A549 (cell line): ENCODE data around the gene SGPL1. TPM values are rescaled to one million over a fixed set of nuclear protein-coding genes. Genes with fewer than 3 reads are reported as not detected.

Experiments
- ATAC-seq, 2 experiments: fragments of 200-7000 bp in 1 of 2; fragments of >200 bp in 1 of 2; cut with Nextera tagmentation in 1 of 2; cut with Tn5 transposase in 1 of 2; 3 replicates each; pipeline versions ENCODE4 v1.8.0 to v1.9.1; 2018 to 2020; ENCODE audit warnings: mild to moderate bottlenecking in 1 of 2, moderate library complexity in 1 of 2
- CTCF ChIA-PET: fragments of 300-600 bp; sonication (Branson Sonifier 250); formaldehyde crosslinking; extraction: SDS; loops from one replicate; lab custom pipeline; 2021; ENCODE audit warnings: antibody characterized with exemption, inconsistent platforms; lab: Yijun Ruan, JAX
- POLR2A ChIA-PET: fragments of 350-600 bp; formaldehyde crosslinking; extraction: SDS; loops from one replicate; lab custom pipeline; 2021; ENCODE audit warnings: antibody characterized with exemption, inconsistent platforms; lab: Yijun Ruan, JAX
- DNase-seq, 2 experiments: peaks; one replicate each; pipeline versions ENCODE4 v3.0.0 to v3.0.0-alpha.2; 2011 to 2016; ENCODE audit warnings: low read depth in 1 of 2, low spot score in 1 of 2
- FAIRE-seq: peaks from 2 replicates; lab custom pipeline; 2011; peaks lifted over from hg19 to GRCh38; lab: Jason Lieb, UNC
- H3K27ac ChIP-seq, 2 experiments: fragments of >200 bp; sonication (Bioruptor Twin); formaldehyde crosslinking; 3 replicates each; pipeline ENCODE4 v1.5.1; 2016 to 2017
- H3K4me1 ChIP-seq: fragments of >200 bp; sonication (Bioruptor Twin); formaldehyde crosslinking; 3 replicates; pipeline ENCODE4 v1.6.1; 2016
- H3K4me2 ChIP-seq: fragments of >200 bp; sonication (Bioruptor Twin); formaldehyde crosslinking; 3 replicates; pipeline ENCODE4 v1.6.1; 2016
- H3K4me3 ChIP-seq: fragments of >200 bp; sonication (Bioruptor Twin); formaldehyde crosslinking; 3 replicates; pipeline ENCODE4 v1.5.1; 2016
- H3K9me3 ChIP-seq: fragments of >200 bp; sonication (Bioruptor Twin); formaldehyde crosslinking; 3 replicates; pipeline ENCODE4 v1.6.1; 2016
- BHLHE40 ChIP-seq: IDR thresholded peaks from 2 replicates; pipeline ENCODE4 v1.6.1; 2012; ENCODE audit warnings: low read depth, low read length, inconsistent platforms
- CBX2 ChIP-seq: fragments of 200-600 bp; sonication (generic); IDR thresholded peaks from 2 replicates; pipeline ENCODE4 v1.6.1; 2016; ENCODE audit warnings: low read depth, mild to moderate bottlenecking, borderline replicate concordance
- CBX8 ChIP-seq: fragments of 200-600 bp; sonication (generic); IDR thresholded peaks from 2 replicates; pipeline ENCODE4 v1.6.1; 2016
- CEBPB ChIP-seq, 2 experiments: fragments of >200 bp in 1 of 2; sonication (Bioruptor Twin) in 1 of 2; formaldehyde crosslinking in 1 of 2; IDR thresholded peaks; 2 replicates each; pipeline ENCODE4 v1.6.1; 2012 to 2016
- CHD4 ChIP-seq: fragments of 200-600 bp; sonication (generic); IDR thresholded peaks from 2 replicates; pipeline ENCODE4 v1.6.1; 2016; ENCODE audit warnings: antibody characterized with exemption, mild to moderate bottlenecking, borderline replicate concordance
- CTCF ChIP-seq: fragments of >200 bp; sonication (Bioruptor Twin); formaldehyde crosslinking; IDR thresholded peaks from 3 replicates; pipeline ENCODE4 v1.5.1; 2016
- ELK1 ChIP-seq: fragments of 150-350 bp; IDR thresholded peaks from 2 replicates; pipeline ENCODE4 v1.6.1; 2014; ENCODE audit warnings: low read depth, mild to moderate bottlenecking, low read length
- FOSL2 ChIP-seq, 2 experiments: fragments of 450-650 bp in 1 of 2; fragments of >200 bp in 1 of 2; sonication (Bioruptor Twin) in 1 of 2; formaldehyde crosslinking; IDR thresholded peaks; 2 replicates each; pipeline versions ENCODE4 v1.5.0 to v1.6.1; 2016 to 2020; ENCODE audit warnings: mild to moderate bottlenecking in 1 of 2, moderate library complexity in 1 of 2
- HES2 ChIP-seq: fragments of >200 bp; sonication (Bioruptor Twin); formaldehyde crosslinking; IDR thresholded peaks from 2 replicates; pipeline ENCODE4 v1.6.1; 2016
- HEYL ChIP-seq: fragments of 250-450 bp; sonication (Bioruptor Pico); IDR thresholded peaks from 2 replicates; pipeline ENCODE4 v1.8.0; 2021; ENCODE audit warnings: mild to moderate bottlenecking, moderate library complexity
- HMGXB4 ChIP-seq: fragments of 250-450 bp; sonication (Bioruptor Pico); IDR thresholded peaks from 2 replicates; pipeline ENCODE4 v1.5.0; 2021; ENCODE audit warnings: mild to moderate bottlenecking, moderate library complexity, borderline replicate concordance
- HOXA7 ChIP-seq: fragments of 250-450 bp; sonication (Bioruptor Pico); IDR thresholded peaks from 2 replicates; pipeline ENCODE4 v1.5.0; 2020; ENCODE audit warnings: mild to moderate bottlenecking, moderate library complexity
- HOXB5 ChIP-seq: fragments of 250-450 bp; sonication (Bioruptor Pico); IDR thresholded peaks from 2 replicates; pipeline ENCODE4 v1.5.0; 2020; ENCODE audit warnings: mild to moderate bottlenecking, moderate library complexity
- JUN ChIP-seq, 2 experiments: fragments of >200 bp; sonication (Bioruptor Twin); formaldehyde crosslinking; IDR thresholded peaks; 2 replicates in 1 of 2; 3 replicates in 1 of 2; pipeline ENCODE4 v1.6.1; 2016 to 2017
- JUNB ChIP-seq: fragments of >200 bp; sonication (Bioruptor Twin); formaldehyde crosslinking; IDR thresholded peaks from 2 replicates; pipeline ENCODE4 v1.6.1; 2016
- KDM1A ChIP-seq: fragments of 200-600 bp; sonication (generic); IDR thresholded peaks from 2 replicates; pipeline ENCODE4 v1.6.1; 2016; ENCODE audit warnings: low read depth, mild to moderate bottlenecking
- MAFK ChIP-seq: fragments of 450-650 bp; IDR thresholded peaks from 2 replicates; pipeline ENCODE4 v1.6.1; 2014; ENCODE audit not compliant: partially characterized antibody
- MYC ChIP-seq: IDR thresholded peaks from 2 replicates; pipeline ENCODE4 v1.6.1; 2012; ENCODE audit warnings: mild to moderate bottlenecking, inconsistent platforms, low read length, improper control_type of control experiment, borderline replicate concordance
- NPAS2 ChIP-seq: fragments of 250-450 bp; sonication (Bioruptor Pico); IDR thresholded peaks from 2 replicates; pipeline ENCODE4 v1.8.0; 2022; ENCODE audit warnings: mild to moderate bottlenecking, moderate library complexity, borderline replicate concordance
- NR3C1 ChIP-seq: fragments of >200 bp; sonication (Bioruptor Twin); formaldehyde crosslinking; IDR thresholded peaks from 3 replicates; pipeline ENCODE4 v1.6.1; 2017
- PBX3 ChIP-seq: IDR thresholded peaks from 2 replicates; pipeline ENCODE4 v1.6.1; 2012
- RCOR1 ChIP-seq: fragments of 150-350 bp; IDR thresholded peaks from 2 replicates; pipeline ENCODE4 v1.6.1; 2014; ENCODE audit warnings: antibody characterized with exemption, low read length, low read depth
- SREBF2 ChIP-seq: fragments of 450-650 bp; IDR thresholded peaks from 2 replicates; pipeline ENCODE4 v1.6.1; 2014; ENCODE audit warnings: mild to moderate bottlenecking, moderate library complexity
- TFCP2L1 ChIP-seq: fragments of 250-450 bp; sonication (Bioruptor Pico); IDR thresholded peaks from 2 replicates; pipeline ENCODE4 v1.5.0; 2021; ENCODE audit warnings: mild to moderate bottlenecking
- TP53 ChIP-seq: fragments of 250-450 bp; sonication (Bioruptor Pico); IDR thresholded peaks from 2 replicates; pipeline ENCODE4 v1.5.0; 2021; ENCODE audit warnings: mild to moderate bottlenecking, moderate library complexity
- ZFP36 ChIP-seq: fragments of 450-650 bp; IDR thresholded peaks from 2 replicates; pipeline ENCODE4 v1.6.1; 2014; ENCODE audit warnings: borderline replicate concordance; ENCODE audit not compliant: partially characterized antibody
- ZNF302 ChIP-seq: fragments of 250-450 bp; sonication (Bioruptor Pico); IDR thresholded peaks from 2 replicates; pipeline ENCODE4 v1.9.0; 2021; ENCODE audit warnings: inconsistent platforms, mild to moderate bottlenecking, moderate library complexity
- WGBS: methylation state at CpG from one replicate; pipeline ENCODE4 v1.1.6; 2017; ENCODE audit errors: missing lambda C conversion rate; 5-methylcytosine and 5-hydroxymethylcytosine counted together
- polyA plus RNA-seq, 4 experiments: library from polyadenylated mRNA; depleted of rRNA in 3 of 4; stranded (reverse); fragments of >200 nt; fragmentation: RNase III in 1 of 4; extraction: RNeasy Plus Mini Kit Qiagen cat#74134 plus additional on column Dnase treatment in 1 of 4; gene quantifications; 2 replicates in 3 of 4; 3 replicates in 1 of 4; pipeline ENCODE4 v1.2.3, GENCODE V29; 2011 to 2017

SGPL1 gene
- polyA plus RNA-seq, 2 of the 4 experiments (the other 2 are of a cell fraction): 32.2 to 49.8 TPM

- ChIA-PET CTCF (interaction anchor here (1.0 to 1.2 kb wide), 2 partner anchors 13 to 21 kb away, joined by 3 to 6 read pairs; no protein-coding TSS in a partner anchor), POLR2A (no interaction called here)
- no peak for DNase-seq
- H3K9me3 ChIP-seq: no peaks in the 10 kb centered on the region
- TF ChIP-seq MAFK: no peak
- no peak for TF ChIP-seq ELK1
- TF ChIP-seq ZNF302: no peak
- TF ChIP-seq SREBF2: no peak
- no peak for TF ChIP-seq HOXB5 (CRISPR knock-in tag)
- TF ChIP-seq JUN (IDR thresholded peaks at IDR 0.05): no peak
- TF ChIP-seq CEBPB (IDR thresholded peaks at IDR 0.05): no peak
- TF ChIP-seq KDM1A: no peak
- no peak for TF ChIP-seq HOXA7
- no peak for TF ChIP-seq BHLHE40
- TF ChIP-seq, all 56 proteins: peak for 0
- Histone ChIP-seq H3K27ac (no peak overlapping the region), H3K4me2 (no peak overlapping the region), H3K4me1 (no peaks in the 10 kb centered on the region), H3K4me3 (no peak overlapping the region)
- WGBS: 67% methylated on average over 16 of the region's 16 CpGs
- ATAC-seq: no peak
- no peak for FAIRE-seq
Measured at GRCh38 chr10:70779511-70780369, 36.0 kb upstream of the SGPL1 start.

- TF ChIP-seq HMGXB4 (CRISPR knock-in tag) (no peak), TP53 (no peak), NR3C1 (no peak), CEBPB (IDR thresholded peaks at IDR 0.05) (no peak), MYC (no peak), CBX8 (no peak), CHD4 (no peak), ELK1 (no peak), CBX2 (no peak), RCOR1 (no peak), ZFP36 (no peak), HOXA7 (no peak)
- no peak for DNase-seq
- Histone ChIP-seq H3K4me1 (no peaks in the 10 kb centered on the region), H3K4me3 (no peak overlapping the region), H3K9me3 (no peaks in the 10 kb centered on the region), H3K27ac (no peak overlapping the region), H3K4me2 (no peak overlapping the region)
- no peak for ATAC-seq
- no peak for FAIRE-seq
- WGBS: 81% methylated on average over 9 of the region's 9 CpGs
- CTCF ChIA-PET: interaction anchor here (1.0 to 1.2 kb wide), 2 partner anchors 12 to 21 kb away, joined by 3 to 5 read pairs; no protein-coding TSS in a partner anchor
- POLR2A ChIA-PET: no interaction called here
Measured at GRCh38 chr10:70780370-70780760, 35.4 kb upstream of the SGPL1 start.

- Histone ChIP-seq H3K4me1 (no peaks in the 10 kb centered on the region), H3K27ac (no peak overlapping the region), H3K4me2 (no peak overlapping the region), H3K9me3 (no peaks in the 10 kb centered on the region), H3K4me3 (no peak overlapping the region)
- ATAC-seq (no peak), DNase-seq (no peak), FAIRE-seq (no peak)
- ChIA-PET POLR2A (no interaction called here), CTCF (interaction anchor here (1.0 to 1.2 kb wide), 2 partner anchors 12 to 21 kb away, joined by 3 to 5 read pairs; no protein-coding TSS in a partner anchor)
- WGBS: 71% methylated on average over 4 of the region's 4 CpGs
- no peak for TF ChIP-seq MYC
- TF ChIP-seq HES2: no peak
- TF ChIP-seq CEBPB (IDR thresholded peaks at IDR 0.05): no peak
- no peak for TF ChIP-seq NPAS2
- no peak for TF ChIP-seq FOSL2 (IDR thresholded peaks at IDR 0.05)
- TF ChIP-seq FOSL2 (CRISPR knock-in tag; IDR thresholded peaks at IDR 0.05): no peak
- no peak for TF ChIP-seq TFCP2L1 (CRISPR knock-in tag)
- TF ChIP-seq KDM1A: no peak
- no peak for TF ChIP-seq CTCF
- TF ChIP-seq JUNB: no peak
- TF ChIP-seq HEYL (CRISPR knock-in tag): no peak
- TF ChIP-seq PBX3: no peak
Measured at GRCh38 chr10:70780772-70781171, 35.0 kb upstream of the SGPL1 start.
